ENCODE results near the gene KIF21A.

Gene KIF21A

GRCh38 chr12:39329876-39330275 lies 113.0 kb downstream of the KIF21A start:
- TF ChIP-seq, protein P1, sequence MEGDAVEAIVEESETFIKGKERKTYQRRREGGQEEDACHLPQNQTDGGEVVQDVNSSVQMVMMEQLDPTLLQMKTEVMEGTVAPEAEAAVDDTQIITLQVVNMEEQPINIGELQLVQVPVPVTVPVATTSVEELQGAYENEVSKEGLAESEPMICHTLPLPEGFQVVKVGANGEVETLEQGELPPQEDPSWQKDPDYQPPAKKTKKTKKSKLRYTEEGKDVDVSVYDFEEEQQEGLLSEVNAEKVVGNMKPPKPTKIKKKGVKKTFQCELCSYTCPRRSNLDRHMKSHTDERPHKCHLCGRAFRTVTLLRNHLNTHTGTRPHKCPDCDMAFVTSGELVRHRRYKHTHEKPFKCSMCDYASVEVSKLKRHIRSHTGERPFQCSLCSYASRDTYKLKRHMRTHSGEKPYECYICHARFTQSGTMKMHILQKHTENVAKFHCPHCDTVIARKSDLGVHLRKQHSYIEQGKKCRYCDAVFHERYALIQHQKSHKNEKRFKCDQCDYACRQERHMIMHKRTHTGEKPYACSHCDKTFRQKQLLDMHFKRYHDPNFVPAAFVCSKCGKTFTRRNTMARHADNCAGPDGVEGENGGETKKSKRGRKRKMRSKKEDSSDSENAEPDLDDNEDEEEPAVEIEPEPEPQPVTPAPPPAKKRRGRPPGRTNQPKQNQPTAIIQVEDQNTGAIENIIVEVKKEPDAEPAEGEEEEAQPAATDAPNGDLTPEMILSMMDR (IDR thresholded peaks at IDR 0.05; ENCODE audit: low read depth, low read length), result no peak
- no peak for DNase-seq (ENCODE audit: extremely low read depth, low read depth)

GRCh38 chr12:39329018-39329417 lies 113.9 kb downstream of the KIF21A start:
- no peak for DNase-seq (ENCODE audit: extremely low read depth, low read depth)
- TF ChIP-seq, protein P1 (IDR thresholded peaks at IDR 0.05; ENCODE audit: low read depth, low read length), result no peak

DNA sequence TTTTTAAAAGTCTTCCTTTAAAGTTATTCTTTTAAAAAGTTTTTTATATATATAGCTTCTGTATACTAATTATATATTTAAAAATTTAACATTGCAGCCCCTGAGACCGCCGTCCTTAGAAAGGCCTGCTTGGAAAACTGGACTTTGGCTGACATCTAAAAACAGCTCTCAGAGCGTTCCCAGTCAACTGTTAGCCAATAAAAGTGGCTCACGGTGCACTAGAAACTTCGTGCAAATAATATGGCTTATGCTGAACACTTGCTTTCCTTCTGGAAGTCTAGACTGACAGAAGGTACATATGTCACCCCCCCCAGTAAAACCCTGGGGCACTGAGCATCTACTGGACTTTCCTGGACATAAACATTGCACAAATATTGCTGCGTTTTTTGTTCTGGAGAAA lies 115.0 kb downstream of the KIF21A start:
- TF ChIP-seq, protein P1 (IDR thresholded peaks at IDR 0.05; ENCODE audit: low read depth, low read length), result no peak
- no peak for DNase-seq (ENCODE audit: extremely low read depth, low read depth)

GRCh38 chr12:39327510-39327909 lies 115.4 kb downstream of the KIF21A start:
- DNase-seq (ENCODE audit: extremely low read depth, low read depth), result no peak
- TF ChIP-seq, protein P1 (IDR thresholded peaks at IDR 0.05; ENCODE audit: low read depth, low read length), result no peak

- TF ChIP-seq, protein P1 (IDR thresholded peaks at IDR 0.05; ENCODE audit: low read depth, low read length), result no peak
Measured at GRCh38 chr12:39319180-39319579, 123.7 kb downstream of the KIF21A start.

GRCh38 chr12:39314547-39314946 lies 128.4 kb downstream of the KIF21A start:
- no peak for DNase-seq (ENCODE audit: extremely low read depth, low read depth)
- TF ChIP-seq, protein P1 (IDR thresholded peaks at IDR 0.05; ENCODE audit: low read depth, low read length), result no peak

More at GRCh38 chr12:39319180-39319579, 123.7 kb downstream of the KIF21A start:
- DNase-seq (ENCODE audit: extremely low read depth, low read depth), result no peak

DNA sequence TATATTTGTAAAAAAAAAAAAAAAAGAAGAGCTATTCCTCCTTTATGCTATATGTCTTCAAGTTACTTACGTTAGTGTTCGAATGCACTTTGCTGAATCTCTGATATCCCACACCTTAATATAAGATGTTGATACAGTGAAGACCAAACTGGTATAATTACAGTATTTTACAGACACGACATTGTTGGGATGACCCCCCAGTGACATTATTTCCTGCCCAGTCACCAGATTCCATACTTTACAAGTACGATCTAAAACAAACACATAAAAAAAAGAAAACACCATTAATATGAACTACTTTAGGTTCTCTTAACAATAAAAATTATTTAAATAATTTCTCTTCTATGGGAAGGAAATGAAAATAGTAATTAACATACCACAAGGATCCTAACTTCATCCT lies 133.4 kb downstream of the KIF21A start:
- no peak for DNase-seq (ENCODE audit: extremely low read depth, low read depth)
- TF ChIP-seq, protein P1 (IDR thresholded peaks at IDR 0.05; ENCODE audit: low read depth, low read length), result no peak

Data from AG09319 (cell line).